ENCODE results near the gene ACP7.
A peak's percentile ranks its signal among the peaks of the same experiment; 100 is the strongest.

The ACP7 gene

DNA sequence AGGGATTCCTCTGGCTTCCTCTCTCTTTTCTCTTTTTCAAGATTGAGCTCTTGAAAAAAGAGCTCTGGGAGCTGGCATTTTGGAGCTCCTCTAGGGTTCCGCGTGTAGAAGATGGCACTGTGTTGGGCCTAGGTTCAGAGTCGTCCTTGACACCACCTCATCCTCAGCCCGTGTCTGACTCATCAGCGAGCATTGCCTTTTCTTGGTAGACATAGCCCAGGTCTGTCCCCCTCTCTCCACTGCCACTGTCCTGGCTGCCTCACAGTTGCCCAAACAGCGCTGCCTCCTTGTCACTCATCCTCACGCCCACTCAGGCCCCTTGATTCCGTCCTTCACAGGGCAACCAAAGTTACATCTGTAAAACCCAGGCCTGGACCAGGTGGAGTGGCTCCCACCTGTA, 66.1 kb downstream of the ACP7 start:
- no peak for DNase-seq (ENCODE audit: low spot score)

GRCh38 chr19:39150807-39151600, 66.8 kb downstream of the ACP7 start:
- DNase-seq (ENCODE audit: low spot score) = no peak

GRCh38 chr19:39152066-39152465, 67.9 kb downstream of the ACP7 start:
- no peak for DNase-seq (ENCODE audit: low spot score)

GRCh38 chr19:39154100-39154628, 70.0 kb downstream of the ACP7 start:
- no peak for DNase-seq (ENCODE audit: low spot score)

DNA sequence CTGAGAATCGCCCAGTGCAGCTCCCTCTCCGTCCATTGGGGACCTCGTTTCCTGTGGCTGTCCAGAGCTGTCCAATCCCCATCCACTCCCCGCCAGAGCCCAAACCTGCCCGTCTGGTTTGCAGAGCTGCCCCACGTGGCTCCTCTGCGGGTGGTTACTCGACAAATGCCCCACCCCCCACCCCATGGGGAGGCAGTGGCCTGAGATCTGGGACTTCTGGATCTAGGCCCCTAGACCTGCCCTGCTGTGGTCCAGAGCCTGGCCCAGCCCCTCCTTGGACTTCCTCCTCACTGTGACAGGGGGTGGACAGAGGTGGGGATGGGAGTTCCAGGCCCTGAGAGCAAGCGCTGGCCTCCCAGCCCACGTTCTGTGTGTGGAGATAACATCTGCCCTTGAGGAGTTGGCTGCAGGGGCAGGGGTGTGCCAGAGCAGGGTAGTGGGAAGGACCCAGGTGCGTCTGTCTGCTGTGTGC, 70.5 kb downstream of the ACP7 start:
- DNase-seq (ENCODE audit: low spot score) = peak; percentile 65

DNA sequence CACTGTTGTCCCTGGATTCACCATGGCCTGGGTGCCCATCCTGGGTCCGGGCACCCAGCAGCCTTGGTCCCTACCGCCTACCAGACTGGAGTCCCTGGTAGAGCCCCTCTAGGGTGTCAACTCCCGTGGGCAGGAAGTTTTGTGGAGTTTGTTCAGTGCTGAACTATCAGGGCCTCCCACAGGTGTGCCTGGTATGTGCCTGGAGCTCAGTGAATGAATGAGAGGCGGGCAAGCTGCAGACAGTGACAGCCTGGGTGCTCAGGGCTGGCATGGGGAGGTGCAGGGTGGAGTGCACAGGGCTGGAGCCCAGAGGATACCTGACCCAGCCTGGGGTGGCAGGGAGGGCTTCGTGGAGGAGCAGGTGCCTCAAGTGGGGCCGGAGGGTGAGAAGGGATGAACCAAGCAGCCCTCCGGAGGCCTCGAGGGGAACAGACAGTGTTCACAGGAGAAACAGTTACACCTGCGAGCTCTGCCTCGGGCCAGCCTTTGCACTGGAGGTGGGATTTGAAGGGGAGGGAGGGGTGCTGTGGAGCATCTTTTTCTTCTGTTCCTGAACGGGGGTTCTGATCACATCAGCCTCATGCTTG, 71.0 kb downstream of the ACP7 start:
- DNase-seq (ENCODE audit: low spot score) = no peak

GRCh38 chr19:39155741-39156140, 71.6 kb downstream of the ACP7 start:
- DNase-seq (ENCODE audit: low spot score) = no peak

DNA sequence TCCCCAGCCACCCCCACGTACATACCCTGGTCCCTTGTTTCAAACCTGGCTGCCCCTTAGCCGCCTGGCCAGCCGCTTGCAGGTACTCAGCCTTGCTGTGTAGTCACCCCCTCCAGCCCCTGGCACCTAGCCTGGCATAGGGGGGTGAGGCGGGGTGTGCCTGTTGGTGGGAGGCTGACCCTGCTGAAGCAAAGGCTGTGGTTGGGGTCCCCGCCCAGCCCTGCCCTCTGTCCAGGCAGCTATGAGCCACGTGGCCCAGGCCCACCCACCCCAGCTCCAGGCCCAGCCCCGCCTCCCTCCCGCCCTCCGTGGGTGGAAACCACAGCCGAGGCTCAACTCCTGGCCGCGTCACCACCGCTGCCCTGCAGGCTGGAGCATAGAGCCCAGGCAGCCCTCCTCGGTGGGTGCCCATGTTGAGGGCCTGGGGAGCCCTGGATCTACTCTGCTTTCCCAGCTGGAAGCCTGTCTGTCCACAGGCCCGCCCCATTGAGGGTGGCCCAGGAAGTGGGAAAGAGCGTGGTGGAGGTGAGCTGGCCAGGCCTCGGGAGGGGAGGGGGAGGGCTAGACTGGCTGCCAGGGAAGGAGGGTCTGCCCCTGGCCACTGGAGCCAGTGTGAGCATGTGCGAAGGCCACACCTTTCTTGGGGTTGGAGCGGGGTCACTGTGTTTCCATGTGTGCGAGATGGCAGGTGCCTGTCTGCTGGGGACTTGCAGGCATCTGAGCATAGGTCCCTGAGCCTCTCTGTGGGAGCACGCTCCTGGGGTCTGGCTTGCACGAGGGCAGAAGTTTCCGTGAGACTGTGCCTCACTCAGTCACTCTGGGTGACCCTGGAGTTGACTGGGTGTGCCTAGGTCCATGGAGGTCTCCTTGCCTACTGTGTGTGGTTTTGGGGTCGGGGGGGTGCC, 72.4 kb downstream of the ACP7 start:
- DNase-seq (ENCODE audit: low spot score) = no peak

- no peak for DNase-seq (ENCODE audit: low spot score)
Observed at GRCh38 chr19:39157275-39157996, 73.3 kb downstream of the ACP7 start.

- no peak for DNase-seq (ENCODE audit: low spot score)
Observed at GRCh38 chr19:39157997-39158389, 73.8 kb downstream of the ACP7 start.

DNA sequence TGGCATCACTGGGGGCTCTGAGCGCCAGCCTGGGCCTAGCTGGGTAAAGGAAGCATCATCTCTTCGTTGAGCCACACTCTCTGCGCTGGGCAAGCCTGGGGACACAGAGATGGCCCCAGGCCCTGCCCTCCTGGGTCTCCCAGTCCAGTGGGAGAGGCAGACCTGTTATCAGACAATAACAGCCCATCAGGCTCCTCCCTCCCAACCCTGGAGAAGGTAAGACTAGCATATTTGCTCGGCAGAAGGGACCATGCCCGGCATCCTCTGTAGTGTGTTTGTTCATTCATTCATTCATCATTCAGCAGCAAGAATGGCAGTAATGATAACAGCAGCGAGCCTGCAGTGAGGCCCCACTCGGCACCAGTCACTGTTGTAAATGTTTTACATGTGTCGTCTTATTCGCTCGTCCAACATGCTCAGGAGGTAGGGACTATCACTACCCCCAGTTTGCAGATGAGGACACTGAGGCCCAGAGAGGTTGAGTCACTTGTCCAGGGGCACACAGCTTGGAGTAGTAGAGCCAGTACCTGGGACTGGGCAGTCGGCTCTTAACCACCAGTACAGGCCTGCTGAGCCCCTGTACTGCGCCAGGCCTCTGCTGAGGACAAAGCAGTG, 74.6 kb downstream of the ACP7 start:
- DNase-seq (ENCODE audit: low spot score) = no peak

GRCh38 chr19:39160523-39160861, 76.3 kb downstream of the ACP7 start:
- no peak for DNase-seq (ENCODE audit: low spot score)

All from ecto neural progenitor cell (in vitro differentiated cells).